OCI-LY1 (cell line): ENCODE measurements around the gene PRPS1L1.

Experiments used
- H2AFZ ChIP-seq: fragments of 200-600 bp; sonication (generic), shearing (Covaris generic); 2 replicates; pipeline ENCODE4 v1.6.0; 2014; ENCODE audit warnings: antibody characterized with exemption, mild to moderate bottlenecking, low read length
- H3F3A ChIP-seq: fragments of 200-600 bp; sonication (generic), shearing (Covaris generic); 2 replicates; pipeline ENCODE4 v1.6.0; 2014; ENCODE audit warnings: mild to moderate bottlenecking, antibody characterized with exemption, low read length, moderate library complexity; ENCODE audit not compliant: insufficient read depth
- H3K27ac ChIP-seq: fragments of 200-600 bp; sonication (generic); 2 replicates; pipeline ENCODE4 v1.5.1; 2014; ENCODE audit warnings: low read length, mixed run types, mild to moderate bottlenecking, low read depth; ENCODE audit not compliant: poor library complexity, severe bottlenecking
- H3K27me3 ChIP-seq: fragments of 200-600 bp; sonication (generic); 2 replicates; pipeline ENCODE4 v1.6.0; 2014; ENCODE audit warnings: antibody characterized with exemption, mild to moderate bottlenecking, low read length, moderate library complexity; ENCODE audit not compliant: insufficient read depth
- H3K36me3 ChIP-seq: fragments of 200-600 bp; sonication (generic); 2 replicates; pipeline ENCODE4 v1.6.1; 2014; ENCODE audit warnings: mild to moderate bottlenecking, antibody characterized with exemption, low read length, moderate library complexity, mixed read lengths; ENCODE audit not compliant: insufficient read depth
- H3K4me1 ChIP-seq: fragments of 200-600 bp; sonication (generic); 2 replicates; pipeline ENCODE4 v1.5.1; 2014; ENCODE audit warnings: mild to moderate bottlenecking, low read length, moderate library complexity; ENCODE audit not compliant: insufficient read depth, severe bottlenecking
- H3K4me2 ChIP-seq: fragments of 200-600 bp; sonication (generic), shearing (Covaris generic); 2 replicates; pipeline ENCODE4 v1.6.1; 2014; ENCODE audit warnings: low read length
- H3K4me3 ChIP-seq: fragments of 200-600 bp; sonication (generic); 2 replicates; pipeline ENCODE4 v1.5.1; 2014; ENCODE audit warnings: low read length, low read depth, mild to moderate bottlenecking, mixed read lengths; ENCODE audit not compliant: poor library complexity, severe bottlenecking
- H3K79me2 ChIP-seq: fragments of 200-600 bp; shearing (Covaris generic); 2 replicates; pipeline ENCODE4 v1.6.1; 2016; ENCODE audit warnings: mixed run types, low read length, mixed read lengths; ENCODE audit not compliant: insufficient read depth
- H3K9ac ChIP-seq: fragments of 200-600 bp; sonication (generic), shearing (Covaris generic); 2 replicates; pipeline ENCODE4 v1.6.1; 2014; ENCODE audit warnings: mild to moderate bottlenecking, low read length, mixed read lengths
- H3K9me2 ChIP-seq: fragments of 200-600 bp; sonication (generic), shearing (Covaris generic); 2 replicates; pipeline ENCODE4 v1.6.1; 2014; ENCODE audit warnings: low read depth, mild to moderate bottlenecking, low read length, mixed read lengths
- H3K9me3 ChIP-seq: fragments of 200-600 bp; shearing (Covaris generic); 2 replicates; pipeline ENCODE4 v1.6.1; 2014; ENCODE audit warnings: low read length, mixed read lengths
- H4K20me1 ChIP-seq: fragments of 200-600 bp; sonication (generic), shearing (Covaris generic); 2 replicates; pipeline ENCODE4 v1.6.0; 2016; ENCODE audit warnings: mild to moderate bottlenecking, low read length; ENCODE audit not compliant: insufficient read depth
- EZH2 ChIP-seq: fragments of 200-600 bp; sonication (generic), shearing (Covaris generic); IDR thresholded peaks from 2 replicates; pipeline ENCODE4 v1.8.0; 2017; ENCODE audit warnings: borderline replicate concordance, mixed run types, mild to moderate bottlenecking, antibody characterized with exemption, low read length, moderate library complexity, mixed read lengths
- TF ChIP-seq, protein P1 (sequence below): fragments of 200-600 bp; sonication (generic), shearing (Covaris generic); IDR thresholded peaks from 2 replicates; pipeline ENCODE4 v1.5.1; 2017; ENCODE audit warnings: mild to moderate bottlenecking, antibody characterized with exemption, low read length, moderate library complexity, mixed read lengths

The PRPS1L1 gene

GRCh38 chr7:17983221-17984062 lies 44.2 kb downstream of the PRPS1L1 start:
- Histone ChIP-seq H3K4me3 (no peak overlapping the region), H3K27ac (no peak overlapping the region), H3K36me3 (no peaks in the 10 kb centered on the region), H3K9ac (no peak overlapping the region), H3K9me2 (no peaks in the 10 kb centered on the region), H3K4me2 (no peak overlapping the region), H4K20me1 (no peaks in the 10 kb centered on the region), H3K27me3 (no peaks in the 10 kb centered on the region), H3F3A (no peaks in the 10 kb centered on the region), H2AFZ (no peak overlapping the region), H3K79me2 (no peaks in the 10 kb centered on the region), H3K4me1 (no peaks in the 10 kb centered on the region), H3K9me3 (0 out of 2 replicates have a peak, but pooled peaks cover 3% of the 10 kb centered on the region)
- no peak for TF ChIP-seq EZH2
- TF ChIP-seq, protein P1, sequence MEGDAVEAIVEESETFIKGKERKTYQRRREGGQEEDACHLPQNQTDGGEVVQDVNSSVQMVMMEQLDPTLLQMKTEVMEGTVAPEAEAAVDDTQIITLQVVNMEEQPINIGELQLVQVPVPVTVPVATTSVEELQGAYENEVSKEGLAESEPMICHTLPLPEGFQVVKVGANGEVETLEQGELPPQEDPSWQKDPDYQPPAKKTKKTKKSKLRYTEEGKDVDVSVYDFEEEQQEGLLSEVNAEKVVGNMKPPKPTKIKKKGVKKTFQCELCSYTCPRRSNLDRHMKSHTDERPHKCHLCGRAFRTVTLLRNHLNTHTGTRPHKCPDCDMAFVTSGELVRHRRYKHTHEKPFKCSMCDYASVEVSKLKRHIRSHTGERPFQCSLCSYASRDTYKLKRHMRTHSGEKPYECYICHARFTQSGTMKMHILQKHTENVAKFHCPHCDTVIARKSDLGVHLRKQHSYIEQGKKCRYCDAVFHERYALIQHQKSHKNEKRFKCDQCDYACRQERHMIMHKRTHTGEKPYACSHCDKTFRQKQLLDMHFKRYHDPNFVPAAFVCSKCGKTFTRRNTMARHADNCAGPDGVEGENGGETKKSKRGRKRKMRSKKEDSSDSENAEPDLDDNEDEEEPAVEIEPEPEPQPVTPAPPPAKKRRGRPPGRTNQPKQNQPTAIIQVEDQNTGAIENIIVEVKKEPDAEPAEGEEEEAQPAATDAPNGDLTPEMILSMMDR = no peak

DNA sequence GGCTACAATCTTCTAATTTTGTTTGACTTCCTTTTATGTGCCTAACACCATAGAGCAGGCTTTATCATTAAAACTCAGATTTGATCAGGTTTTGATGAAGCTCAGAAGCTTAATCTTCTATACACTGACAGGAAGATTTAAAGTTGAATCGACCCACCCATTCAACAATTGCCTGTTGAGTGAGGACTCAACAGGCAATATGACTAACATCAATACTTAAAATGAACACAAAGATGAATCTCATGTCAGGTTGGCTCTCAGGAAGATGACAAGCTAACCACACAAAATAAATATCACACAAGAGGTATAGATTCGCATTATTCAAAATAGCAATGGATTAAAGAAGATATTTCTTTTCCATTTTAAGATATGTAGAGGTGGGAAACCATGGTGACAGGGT lies 50.7 kb downstream of the PRPS1L1 start:
- H3K36me3 ChIP-seq = no peaks in the 10 kb centered on the region
- H3K9me3 ChIP-seq = no peaks in the 10 kb centered on the region

More for the DNA sequence above, 50.7 kb downstream of the PRPS1L1 start:
- Histone ChIP-seq H4K20me1 (no peaks in the 10 kb centered on the region), H2AFZ (no peak overlapping the region), H3K9ac (no peak overlapping the region), H3K79me2 (no peaks in the 10 kb centered on the region), H3K4me1 (no peaks in the 10 kb centered on the region), H3F3A (no peaks in the 10 kb centered on the region), H3K9me2 (no peaks in the 10 kb centered on the region), H3K4me3 (no peak overlapping the region), H3K4me2 (no peak overlapping the region), H3K27me3 (no peaks in the 10 kb centered on the region), H3K27ac (no peak overlapping the region)
- TF ChIP-seq, protein P1 = no peak
- no peak for TF ChIP-seq EZH2
